Esophagus (tissue), 2 donors: ENCODE data around the gene OLFML2A. TPM values are rescaled to one million over a fixed set of nuclear protein-coding genes. Genes with fewer than 3 reads are reported as not detected.

Experiments
- H3K27ac ChIP-seq, 2 donors: one replicate each; pipeline ENCODE4 v1.5.1; 2013; ENCODE audit warnings: low read depth in 2 of 2, mild to moderate bottlenecking in 2 of 2, inconsistent platforms in 1 of 2, low read length in 1 of 2, moderate library complexity in 1 of 2
- H3K27me3 ChIP-seq, 2 donors: one replicate each; pipeline ENCODE4 v1.6.1; 2013; ENCODE audit warnings: low read length in 2 of 2, control low read depth in 1 of 2, mild to moderate bottlenecking in 1 of 2; ENCODE audit not compliant: insufficient read depth in 2 of 2, control insufficient read depth in 1 of 2
- H3K36me3 ChIP-seq, 2 donors: one replicate each; pipeline ENCODE4 v1.6.1; 2013; ENCODE audit warnings: low read length in 1 of 2; ENCODE audit not compliant: control insufficient read depth in 2 of 2, insufficient read depth in 2 of 2
- H3K4me1 ChIP-seq, 2 donors: one replicate each; pipeline ENCODE4 v1.6.1; 2013; ENCODE audit warnings: low read length in 1 of 2; ENCODE audit not compliant: control insufficient read depth in 2 of 2, insufficient read depth in 2 of 2
- H3K4me3 ChIP-seq, 2 donors: one replicate each; pipeline ENCODE4 v1.5.1; 2013; ENCODE audit warnings: low read length in 2 of 2, mild to moderate bottlenecking in 2 of 2, low read depth in 1 of 2, moderate library complexity in 1 of 2
- H3K9me3 ChIP-seq, 2 donors: one replicate each; pipeline ENCODE4 v1.6.1; 2013; ENCODE audit warnings: mild to moderate bottlenecking in 2 of 2, low read depth in 1 of 2, low read length in 1 of 2, moderate library complexity in 1 of 2; ENCODE audit not compliant: control insufficient read depth in 2 of 2, insufficient read depth in 1 of 2
- WGBS, 2 donors: extraction: QIAGEN DNeasy Blood & Tissue Kit; methylation state at CpG; one replicate each; pipeline ENCODE4 v1.1.7; 2013; 5-methylcytosine and 5-hydroxymethylcytosine counted together
- polyA plus RNA-seq, 2 donors: library from polyadenylated mRNA; stranded (reverse); fragments of 200-250 nt; gene quantifications; one replicate each; pipeline ENCODE4 v1.2.3, GENCODE V29; 2013
- donor health status: healthy with polysubstance abuse.
- donor health status: Bipolar disorder and iron deficiency.

Gene OLFML2A
- polyA plus RNA-seq, 2 donors: 3.7 to 5.2 TPM

DNA sequence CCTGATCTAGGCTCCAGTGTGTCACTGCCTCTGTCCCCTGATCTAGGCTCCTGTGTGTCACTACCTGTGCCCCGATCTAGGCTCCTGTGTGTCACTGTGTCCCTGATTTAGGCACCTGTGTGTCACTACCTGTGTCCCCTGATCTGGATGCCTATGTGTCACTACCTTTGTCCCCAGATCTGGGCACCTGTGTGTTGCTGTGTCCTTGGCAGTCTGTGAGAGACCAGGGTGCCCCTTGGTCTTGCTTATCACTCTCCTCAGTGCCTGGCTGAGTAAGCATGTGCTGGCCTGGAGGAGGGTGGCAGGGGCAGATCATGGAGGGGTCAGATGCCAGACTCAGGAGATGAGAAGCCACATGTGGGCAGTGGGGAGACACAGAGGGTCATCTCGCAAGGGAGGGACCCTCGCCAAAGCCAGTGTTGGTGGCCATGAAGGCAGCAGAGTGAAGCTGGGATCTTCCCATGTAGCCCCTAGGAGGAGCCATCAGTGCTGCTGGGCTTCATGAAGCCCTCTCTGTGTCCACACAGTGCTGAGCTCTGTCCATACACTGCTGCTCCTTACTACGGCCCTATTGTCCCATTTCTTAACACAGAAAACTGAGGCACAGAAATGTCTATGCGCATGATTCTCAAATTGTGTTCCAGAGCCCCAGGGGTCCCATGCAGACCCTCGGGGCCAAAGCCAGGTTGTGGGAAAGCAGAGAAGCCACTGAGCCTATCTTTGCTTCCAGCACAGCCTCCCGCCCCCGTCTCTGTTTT is 15.5 kb downstream of the OLFML2A start:
- no peaks in the 10 kb centered on the region for H3K36me3 ChIP-seq
- no peaks in the 10 kb centered on the region for H3K27me3 ChIP-seq
- H3K9me3 ChIP-seq: no peaks in the 10 kb centered on the region
- peaks cover 3 to 4% of the 10 kb centered on the region in 2 donors for H3K4me1 ChIP-seq
- 81% methylated on average over 8 of the region's 8 CpGs for WGBS, 2 donors
- no peak overlapping the region for H3K4me3 ChIP-seq
- peak overlapping the region in 1 of 2 donors; percentile 19 for H3K27ac ChIP-seq

- Histone ChIP-seq H3K27me3 (no peaks in the 10 kb centered on the region), H3K4me1 (peaks cover 3 to 4% of the 10 kb centered on the region in 2 donors), H3K4me3 (no peak overlapping the region), H3K36me3 (no peaks in the 10 kb centered on the region), H3K9me3 (no peaks in the 10 kb centered on the region), H3K27ac (peak overlapping the region in 1 of 2 donors; percentile 19)
- 54 to 55% methylated on average over 9 of the region's 9 CpGs for WGBS, 2 donors
Observed at GRCh38 chr9:124793015-124793541, 16.1 kb downstream of the OLFML2A start.

GRCh38 chr9:124794902-124795491 is 18.1 kb downstream of the OLFML2A start:
- no peaks in the 10 kb centered on the region for H3K9me3 ChIP-seq
- 75 to 84% methylated on average over 11 of the region's 11 CpGs for WGBS, 2 donors
- peaks cover 7 to 10% of the 10 kb centered on the region in 2 donors for H3K4me1 ChIP-seq
- H3K27me3 ChIP-seq: no peaks in the 10 kb centered on the region
- H3K36me3 ChIP-seq: no peaks in the 10 kb centered on the region
- H3K4me3 ChIP-seq: no peak overlapping the region
- H3K27ac ChIP-seq: no peak overlapping the region

DNA sequence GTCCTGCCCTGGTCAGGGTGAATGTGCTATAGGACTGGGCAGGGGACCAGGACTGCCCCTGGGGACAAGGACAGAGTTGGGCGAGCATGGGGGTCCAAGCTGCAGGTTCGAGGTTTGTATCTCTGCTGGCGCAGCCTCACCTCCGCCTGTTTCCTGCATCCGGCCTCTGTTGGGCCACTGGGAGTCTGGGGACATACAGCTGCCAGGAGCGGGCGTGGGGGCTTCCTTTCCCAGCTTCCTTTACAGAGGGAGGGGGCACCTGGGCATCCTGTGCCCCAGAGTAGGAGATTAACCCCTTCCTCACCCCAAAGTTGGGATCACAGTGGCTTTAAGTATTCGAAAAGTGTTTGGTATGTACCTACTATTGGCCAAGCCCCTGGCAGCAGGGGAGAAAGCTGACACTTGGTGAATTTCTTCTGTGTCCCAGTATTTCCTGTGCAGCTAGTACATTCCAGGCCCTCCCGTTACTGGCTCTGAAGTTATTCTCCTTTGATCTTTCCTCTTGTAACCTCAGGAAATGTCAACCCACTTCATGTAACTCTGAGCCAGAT is 19.0 kb downstream of the OLFML2A start:
- H3K4me1 ChIP-seq: peaks cover 11 to 16% of the 10 kb centered on the region in 2 donors
- WGBS, 2 donors: 52 to 57% methylated on average over 7 to 9 of the region's 9 CpGs
- no peaks in the 10 kb centered on the region for H3K9me3 ChIP-seq
- H3K4me3 ChIP-seq: no peak overlapping the region
- peak overlapping the region in 1 of 2 donors; percentile 34 for H3K27ac ChIP-seq
- no peaks in the 10 kb centered on the region for H3K36me3 ChIP-seq
- no peaks in the 10 kb centered on the region for H3K27me3 ChIP-seq

DNA sequence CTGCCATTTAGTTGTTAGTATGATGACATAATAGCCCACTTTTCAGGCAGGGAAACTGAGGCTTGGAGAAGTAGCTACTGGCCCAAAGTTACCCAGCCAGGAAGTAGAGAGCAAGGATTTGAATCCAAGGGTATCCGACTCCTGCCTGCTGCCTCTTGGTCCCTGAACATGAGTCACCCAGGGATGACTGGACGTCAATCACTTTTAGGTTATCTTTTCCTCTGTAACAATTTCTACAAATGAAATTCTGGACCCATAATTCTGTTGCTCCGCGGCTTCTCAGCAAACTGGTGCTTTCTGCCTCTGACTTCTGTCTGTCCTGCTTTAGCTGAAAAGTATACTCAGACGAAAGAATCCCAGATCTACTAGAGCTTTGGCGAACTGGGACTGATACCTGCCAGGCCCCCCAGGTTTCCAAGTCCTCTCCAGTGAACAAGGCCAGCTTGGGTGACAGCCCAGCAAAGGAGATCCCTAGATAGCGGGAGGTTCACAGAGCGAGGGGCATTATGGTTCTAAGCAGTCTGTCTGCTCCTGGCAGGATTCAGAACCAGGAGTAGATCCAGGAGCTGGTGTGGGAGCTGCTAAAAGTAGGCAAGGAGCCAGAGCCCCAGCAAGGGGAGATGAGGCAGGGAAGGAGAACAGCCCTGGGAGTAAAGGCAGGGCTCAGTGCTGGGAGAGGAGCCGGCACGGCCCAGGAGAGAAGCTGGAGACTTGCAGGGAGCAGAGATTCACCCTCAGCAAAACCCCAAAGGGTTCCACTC is 20.6 kb downstream of the OLFML2A start:
- no peaks in the 10 kb centered on the region for H3K36me3 ChIP-seq
- H3K27ac ChIP-seq: peak overlapping the region in 1 of 2 donors; percentile 33
- H3K27me3 ChIP-seq: no peaks in the 10 kb centered on the region
- H3K4me1 ChIP-seq: peaks cover 15 to 20% of the 10 kb centered on the region in 2 donors
- WGBS, 2 donors: 49 to 55% methylated on average over 10 of the region's 10 CpGs
- H3K4me3 ChIP-seq: no peak overlapping the region
- H3K9me3 ChIP-seq: no peaks in the 10 kb centered on the region

GRCh38 chr9:124799274-124800006 is 22.5 kb downstream of the OLFML2A start:
- H3K4me1 ChIP-seq: peaks cover 15 to 16% of the 10 kb centered on the region in 2 donors

DNA sequence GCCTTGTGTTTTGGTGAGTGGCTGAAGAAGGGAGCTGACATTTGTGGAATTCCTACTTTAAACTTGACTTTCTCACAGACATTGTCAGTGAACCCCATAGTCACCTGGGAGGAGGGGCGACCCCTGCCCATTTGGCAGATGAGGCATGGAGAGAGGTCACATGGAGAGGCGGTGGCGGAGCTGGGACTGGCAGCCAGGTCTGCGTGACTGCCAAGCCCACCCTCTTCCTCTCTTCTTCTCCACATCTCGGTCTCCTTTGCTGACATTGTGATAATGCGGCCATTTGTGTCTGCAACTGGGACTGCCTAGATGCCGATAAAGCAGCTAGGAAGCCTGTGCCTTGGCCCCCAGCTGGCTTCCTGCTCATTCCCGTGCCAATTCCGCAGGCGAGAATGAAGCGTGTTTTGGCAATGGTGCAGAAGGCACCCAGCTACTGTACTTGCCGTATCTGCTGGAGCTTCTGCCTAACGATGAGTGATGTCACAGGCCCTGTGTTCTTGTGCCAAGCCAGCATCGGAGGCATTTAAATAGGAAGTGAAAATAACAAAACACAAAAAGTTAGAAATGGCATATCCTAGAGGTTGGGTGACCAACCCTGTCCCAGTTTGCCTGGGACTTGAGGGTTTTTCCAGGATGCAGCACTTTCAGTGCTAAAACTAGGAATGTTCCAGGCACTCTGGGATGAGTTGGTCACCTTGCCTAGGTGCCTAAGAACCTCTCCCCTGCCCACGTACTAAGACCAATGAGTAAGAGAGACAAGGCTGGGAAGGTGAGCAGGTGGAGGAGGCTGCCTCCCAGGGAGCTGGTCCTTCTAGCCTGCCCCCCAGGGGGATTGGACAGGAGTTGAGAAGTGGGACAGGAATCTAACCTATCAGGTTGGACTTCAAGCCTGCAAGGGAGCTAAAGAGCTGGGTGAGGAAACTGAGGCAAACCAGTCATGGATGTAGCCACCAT is 23.6 kb downstream of the OLFML2A start:
- no peak overlapping the region for H3K4me3 ChIP-seq

More at GRCh38 chr9:124799274-124800006, 22.5 kb downstream of the OLFML2A start:
- H3K27me3 ChIP-seq: no peaks in the 10 kb centered on the region
- no peaks in the 10 kb centered on the region for H3K36me3 ChIP-seq
- no peak overlapping the region for H3K27ac ChIP-seq
- WGBS, 2 donors: 65 to 67% methylated on average over 13 of the region's 13 CpGs
- no peak overlapping the region for H3K4me3 ChIP-seq
- no peaks in the 10 kb centered on the region for H3K9me3 ChIP-seq

DNA sequence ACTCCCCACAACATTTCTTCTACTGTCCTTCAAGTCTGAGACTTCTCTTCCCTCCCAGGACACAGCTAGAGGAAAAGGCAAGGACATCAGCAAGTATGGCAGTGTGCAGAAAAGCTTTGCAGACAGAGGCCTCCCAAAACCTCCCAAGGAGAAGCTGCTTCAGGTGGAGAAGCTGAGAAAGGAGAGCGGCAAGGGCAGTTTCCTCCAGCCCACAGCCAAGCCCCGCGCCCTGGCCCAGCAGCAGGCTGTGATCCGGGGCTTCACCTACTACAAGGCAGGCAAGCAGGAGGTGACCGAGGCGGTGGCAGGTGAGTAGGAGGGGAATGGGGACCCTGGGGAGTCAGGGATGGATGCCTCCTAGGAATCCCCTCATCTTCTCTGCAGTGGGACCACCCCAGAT is 24.4 kb downstream of the OLFML2A start:
- peak overlapping the region in 1 of 2 donors; percentile 61 for H3K27ac ChIP-seq
- 88 to 95% methylated on average over 6 of the region's 6 CpGs for WGBS, 2 donors
- no peaks in the 10 kb centered on the region for H3K9me3 ChIP-seq

More for the DNA sequence above, 23.6 kb downstream of the OLFML2A start:
- Histone ChIP-seq H3K27ac (peak overlapping the region; percentile 7 to 61), H3K36me3 (no peaks in the 10 kb centered on the region), H3K4me1 (peaks cover 15 to 16% of the 10 kb centered on the region in 2 donors), H3K9me3 (no peaks in the 10 kb centered on the region), H3K27me3 (no peaks in the 10 kb centered on the region)
- 20 to 31% methylated on average over 15 of the region's 15 CpGs for WGBS, 2 donors

More for the DNA sequence above, 24.4 kb downstream of the OLFML2A start:
- Histone ChIP-seq H3K4me1 (peaks cover 12 to 16% of the 10 kb centered on the region in 2 donors), H3K4me3 (no peak overlapping the region), H3K36me3 (no peaks in the 10 kb centered on the region), H3K27me3 (no peaks in the 10 kb centered on the region)
